CD1c-positive myeloid dendritic cell (primary cell): Measurements from ENCODE around the gene GIMAP8.
"Not testable (repeated sequence)": the region's sequence is repeated elsewhere in the genome, so short reads cannot be mapped to it uniquely, and the experiment has no call there.

Experiments
- DNase-seq: peaks from one replicate; pipeline ENCODE4 v3.0.0-alpha.2; 2016; ENCODE audit errors: extremely low spot score

GIMAP8 gene

DNA sequence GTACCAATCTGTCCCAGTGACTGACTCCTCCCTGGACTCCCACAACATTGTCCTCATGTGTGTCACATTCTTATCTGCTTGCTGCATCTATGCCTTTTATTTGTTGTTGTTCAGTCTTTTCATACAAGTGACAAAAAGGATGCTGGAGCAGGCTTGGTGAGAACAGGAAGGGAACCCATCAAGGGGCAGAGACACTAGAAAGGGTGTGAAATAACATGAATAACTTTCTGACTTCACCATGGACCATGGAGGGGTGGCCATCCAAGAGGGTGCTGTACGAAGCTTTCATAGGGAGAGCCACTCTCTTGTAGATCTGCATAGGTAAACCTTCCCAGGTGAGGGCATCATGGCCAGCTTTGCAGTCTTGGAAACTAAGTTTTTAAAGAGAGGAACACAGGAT lies 14.5 kb downstream of the GIMAP8 start:
- DNase-seq = no peak

GRCh38 chr7:150465414-150465813 lies 15.0 kb downstream of the GIMAP8 start:
- no peak for DNase-seq

- peak; percentile 19 for DNase-seq
These were observed 16.0 kb downstream of the GIMAP8 start for GRCh38 chr7:150466477-150466876.

GRCh38 chr7:150468241-150468640 lies 17.8 kb downstream of the GIMAP8 start:
- no peak for DNase-seq

GRCh38 chr7:150471886-150472285 lies 21.5 kb downstream of the GIMAP8 start:
- no peak for DNase-seq

DNA sequence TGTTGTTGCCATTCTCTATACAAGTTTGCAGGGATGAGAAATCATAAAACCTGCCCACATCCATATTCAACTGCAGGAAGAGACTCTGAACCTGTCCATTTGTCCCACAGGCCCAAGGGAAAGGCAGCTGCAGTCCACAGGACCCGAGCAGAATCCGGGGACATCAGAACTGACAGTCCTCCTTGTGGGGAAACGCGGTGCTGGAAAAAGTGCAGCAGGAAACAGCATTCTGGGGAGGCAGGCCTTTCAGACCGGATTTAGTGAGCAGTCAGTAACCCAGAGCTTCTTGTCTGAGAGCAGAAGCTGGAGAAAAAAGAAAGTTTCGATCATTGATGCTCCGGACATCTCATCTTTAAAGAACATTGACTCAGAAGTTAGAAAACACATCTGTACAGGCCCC lies 23.5 kb downstream of the GIMAP8 start:
- no peak for DNase-seq

DNA sequence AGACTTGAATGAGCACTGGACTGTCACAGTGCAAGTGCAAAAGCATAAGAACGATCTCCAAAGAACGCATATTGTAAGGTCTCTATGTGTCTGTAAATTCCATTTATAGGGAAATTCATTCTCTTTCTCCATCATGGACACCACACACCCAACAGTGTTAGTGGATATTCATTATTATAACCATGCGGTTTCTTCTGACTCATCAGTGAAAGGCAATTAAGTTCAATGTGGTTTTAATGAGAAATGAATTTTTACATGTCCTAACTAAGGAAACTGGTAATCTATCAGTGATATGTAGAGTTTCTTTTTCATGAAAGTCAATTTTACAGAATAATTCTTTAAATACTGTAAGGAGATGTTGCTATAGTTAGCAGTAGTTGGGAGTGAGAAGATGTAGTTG lies 25.9 kb downstream of the GIMAP8 start:
- DNase-seq = no peak

DNA sequence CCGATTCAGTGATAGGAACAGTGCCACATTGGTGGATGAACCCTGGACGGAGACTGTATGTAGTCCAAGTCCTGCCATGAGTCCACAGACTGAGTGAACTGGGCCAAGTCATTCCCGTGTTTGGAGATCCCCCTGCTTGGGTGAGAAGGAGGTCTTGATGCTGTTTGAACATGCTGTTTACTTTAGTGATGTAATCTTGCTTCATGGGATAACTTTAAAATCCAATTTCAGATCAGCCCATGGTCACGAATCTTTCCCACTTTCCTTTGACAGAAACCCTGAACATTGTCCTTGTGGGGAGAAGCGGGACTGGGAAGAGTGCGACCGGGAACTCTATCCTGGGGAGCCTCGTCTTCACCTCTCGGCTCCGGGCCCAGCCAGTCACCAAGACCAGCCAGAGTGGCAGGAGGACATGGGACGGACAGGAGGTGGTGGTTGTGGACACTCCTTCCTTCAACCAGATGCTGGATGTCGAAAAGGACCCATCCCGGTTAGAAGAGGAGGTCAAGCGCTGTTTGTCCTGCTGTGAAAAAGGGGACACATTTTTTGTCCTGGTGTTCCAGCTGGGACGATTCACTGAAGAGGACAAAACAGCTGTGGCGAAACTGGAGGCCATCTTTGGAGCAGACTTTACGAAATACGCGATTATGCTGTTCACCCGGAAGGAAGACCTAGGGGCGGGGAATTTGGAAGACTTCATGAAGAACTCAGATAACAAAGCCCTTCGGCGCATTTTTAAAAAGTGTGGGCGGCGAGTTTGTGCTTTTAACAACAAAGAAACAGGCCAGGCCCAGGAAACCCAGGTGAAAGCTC lies 26.6 kb downstream of the GIMAP8 start:
- DNase-seq = no peak

GRCh38 chr7:150479023-150479716 lies 28.7 kb downstream of the GIMAP8 start:
- DNase-seq = no peak

DNA sequence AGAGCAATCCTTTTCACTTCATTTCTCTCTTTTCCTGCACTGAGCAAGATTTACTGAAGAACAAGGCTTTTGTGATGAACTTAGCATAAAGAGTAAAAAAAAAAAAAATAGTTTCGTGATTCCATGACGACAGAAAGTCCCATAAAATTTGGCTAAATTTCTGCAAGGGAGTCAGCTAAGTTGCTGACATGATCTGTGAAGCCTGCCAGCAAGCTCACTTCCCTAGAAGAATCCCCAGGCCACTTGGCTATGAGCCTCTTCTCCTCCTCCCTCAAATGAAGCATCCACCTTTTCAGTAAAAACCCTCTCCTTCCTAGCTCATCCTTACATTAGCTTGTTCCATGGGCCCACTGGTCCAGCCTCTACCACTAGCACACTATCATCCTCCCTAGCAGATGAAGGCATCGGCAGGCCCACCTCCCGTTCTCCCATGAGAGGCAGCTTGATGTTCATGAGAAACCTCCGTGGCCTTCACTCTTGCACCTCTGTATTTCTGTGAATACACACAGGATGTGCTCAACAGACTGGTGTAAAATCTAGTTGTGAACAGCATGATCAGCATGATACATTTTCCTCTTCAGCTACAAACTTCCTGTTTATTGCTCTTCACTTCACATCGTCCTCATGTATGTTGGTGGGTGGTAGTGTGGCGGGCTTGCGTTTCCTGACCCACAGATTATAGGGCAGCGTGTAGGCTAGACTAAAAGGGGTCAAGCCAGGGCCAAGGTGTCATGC lies 30.9 kb downstream of the GIMAP8 start:
- DNase-seq = peak; percentile 50

- DNase-seq = peak; percentile 44
These were observed 31.5 kb downstream of the GIMAP8 start for GRCh38 chr7:150481922-150482321.

DNA sequence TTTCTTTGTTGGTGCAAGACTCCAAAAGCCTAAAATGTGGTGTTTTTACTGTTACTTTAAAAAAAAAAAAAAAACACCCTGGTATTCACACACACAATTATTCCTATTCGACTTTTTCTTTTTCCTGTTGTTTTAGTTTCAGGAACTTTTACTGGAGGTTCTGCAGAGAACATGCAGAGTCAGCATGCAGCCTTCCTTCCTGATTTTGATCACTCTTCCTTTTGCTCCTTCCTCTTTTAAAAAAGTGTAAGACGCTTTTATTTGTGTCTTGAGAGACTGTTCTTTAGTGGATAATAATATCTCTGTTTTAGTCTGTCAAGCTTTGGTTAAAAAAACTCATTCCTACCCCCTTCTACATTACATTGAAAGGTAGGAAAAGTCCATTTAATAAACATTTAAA lies 33.1 kb downstream of the GIMAP8 start:
- peak; percentile 65 for DNase-seq

DNA sequence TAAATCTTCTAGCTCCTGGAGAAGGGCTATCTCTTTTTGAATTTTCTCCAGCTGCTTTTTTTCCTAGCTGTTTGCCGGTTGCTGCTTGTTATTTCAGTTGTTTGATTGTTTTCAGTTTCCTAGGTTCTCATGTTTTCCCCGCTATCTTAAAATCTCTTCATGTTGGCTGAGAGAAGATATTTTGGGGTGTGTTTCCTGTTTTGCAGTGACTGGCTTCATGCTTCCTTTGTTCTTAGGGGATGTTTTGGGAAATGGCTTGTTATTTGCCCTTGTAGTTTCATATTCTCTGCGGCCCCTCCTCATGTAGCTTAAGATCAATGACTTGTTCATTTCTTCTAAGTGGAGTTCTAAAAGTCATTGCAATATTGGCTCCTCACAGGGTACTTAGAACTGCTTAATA lies 33.6 kb downstream of the GIMAP8 start:
- DNase-seq = not testable (repeated sequence)

- no peak for DNase-seq
These were observed 37.2 kb downstream of the GIMAP8 start for GRCh38 chr7:150487625-150488024.

DNA sequence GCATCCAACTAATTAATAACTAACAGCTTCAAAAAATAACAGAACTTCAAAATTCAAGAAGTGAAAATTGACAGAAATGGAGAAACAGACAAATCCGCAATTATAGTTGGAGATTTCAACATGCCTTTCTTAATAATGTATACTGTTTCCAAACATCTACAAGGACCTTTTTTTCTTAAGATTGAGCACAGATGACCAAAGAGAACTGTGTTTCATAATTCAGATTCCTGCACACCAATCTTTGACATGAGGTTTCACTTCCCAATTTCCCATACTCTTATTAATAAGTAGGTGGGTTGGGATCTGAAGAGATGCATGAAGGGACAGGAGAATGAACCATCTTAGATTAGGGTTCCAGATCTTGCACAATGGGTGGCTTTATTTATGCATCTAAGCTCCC lies 39.4 kb downstream of the GIMAP8 start:
- peak; percentile 94 for DNase-seq

DNA sequence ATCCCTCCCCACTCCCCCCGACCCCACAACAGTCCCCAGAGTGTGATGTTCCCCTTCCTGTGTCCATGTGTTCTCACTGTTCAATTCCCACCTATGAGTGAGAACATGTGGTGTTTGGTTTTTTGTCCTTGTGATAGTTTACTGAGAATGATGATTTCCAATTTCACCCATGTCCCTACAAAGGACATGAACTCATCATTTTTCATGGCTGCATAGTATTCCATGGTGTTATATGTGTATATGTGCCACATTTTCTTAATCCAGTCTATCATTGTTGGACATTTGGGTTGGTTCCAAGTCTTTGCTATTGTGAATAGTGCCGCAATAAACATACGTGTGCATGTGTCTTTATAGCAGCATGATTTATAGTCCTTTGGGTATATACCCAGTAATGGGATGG lies 43.0 kb downstream of the GIMAP8 start:
- not testable (repeated sequence) for DNase-seq

GRCh38 chr7:150502519-150502918 lies 52.1 kb downstream of the GIMAP8 start:
- DNase-seq = no peak

DNA sequence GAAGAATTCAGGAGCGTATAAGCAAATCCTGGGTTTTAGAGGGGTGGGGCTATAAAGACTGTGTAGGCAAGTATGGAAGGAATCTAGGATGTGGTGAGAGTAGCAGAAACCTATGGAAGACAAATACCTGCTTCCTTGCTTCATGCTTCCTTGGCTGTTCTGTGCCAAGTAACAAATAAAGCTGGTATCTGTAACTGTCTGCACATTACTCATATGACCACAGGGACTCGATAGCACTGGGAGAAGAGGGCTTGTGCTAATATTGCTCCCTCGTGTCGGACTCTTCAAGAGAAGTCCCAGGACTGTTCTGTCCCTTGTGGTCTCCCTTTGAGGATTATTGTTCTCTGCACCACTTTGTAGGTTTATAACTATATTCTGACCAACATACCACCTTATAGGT lies 52.7 kb downstream of the GIMAP8 start:
- no peak for DNase-seq

- no peak for DNase-seq
These were observed 53.2 kb downstream of the GIMAP8 start for GRCh38 chr7:150503581-150503980.

- DNase-seq = no peak
These were observed 57.6 kb downstream of the GIMAP8 start for GRCh38 chr7:150507947-150508602.

GRCh38 chr7:150511048-150511447 lies 60.6 kb downstream of the GIMAP8 start:
- no peak for DNase-seq

DNA sequence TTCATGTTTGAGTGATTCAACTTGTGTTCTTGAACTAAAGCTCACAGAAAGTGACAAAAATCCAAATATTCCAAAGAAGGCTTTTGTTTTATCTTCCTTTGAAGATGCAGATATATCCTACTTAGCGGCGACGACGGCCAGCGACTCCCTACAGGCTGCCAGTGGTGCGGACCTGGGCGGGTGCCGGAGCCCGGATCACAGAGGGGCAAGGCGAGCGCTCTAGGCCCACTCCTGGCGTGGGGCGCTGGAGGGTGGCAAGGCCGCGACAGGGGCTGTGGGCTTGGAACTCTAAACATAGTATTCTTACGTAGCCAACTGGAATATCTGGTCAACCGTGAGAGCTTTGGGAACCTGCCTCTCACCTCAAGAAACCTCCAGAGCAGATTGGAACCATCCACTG lies 63.3 kb downstream of the GIMAP8 start:
- no peak for DNase-seq
